Stimulated activated CD4-positive, alpha-beta T cell treated with anti-CD3 and anti-CD28 coated beads, Interleukin-15, amount 100 ng/mL, for 24 hours (primary cell): ENCODE measurements around the gene RHBDD1.

Experiments
- DNase-seq: peaks from one replicate; pipeline ENCODE4 v3.0.0-alpha.2; 2020

Gene RHBDD1

GRCh38 chr2:226888971-226889370 is 53.1 kb downstream of the RHBDD1 start:
- no peak for DNase-seq

- no peak for DNase-seq
Observed at GRCh38 chr2:226890286-226890685, 54.4 kb downstream of the RHBDD1 start.

GRCh38 chr2:226891780-226892590 is 56.1 kb downstream of the RHBDD1 start:
- no peak for DNase-seq

GRCh38 chr2:226892729-226893128 is 56.9 kb downstream of the RHBDD1 start:
- DNase-seq, result no peak

GRCh38 chr2:226893216-226893615 is 57.4 kb downstream of the RHBDD1 start:
- no peak for DNase-seq

- no peak for DNase-seq
Observed at GRCh38 chr2:226894752-226895151, 58.9 kb downstream of the RHBDD1 start.

- no peak for DNase-seq
Observed at GRCh38 chr2:226895579-226895978, 59.7 kb downstream of the RHBDD1 start.

- DNase-seq, result no peak
Observed at GRCh38 chr2:226898121-226898520, 62.3 kb downstream of the RHBDD1 start.

GRCh38 chr2:226898897-226899296 is 63.0 kb downstream of the RHBDD1 start:
- DNase-seq, result no peak

GRCh38 chr2:226902041-226902966 is 66.5 kb downstream of the RHBDD1 start:
- no peak for DNase-seq

- peak; percentile 41 for DNase-seq
Observed at GRCh38 chr2:226903179-226903578, 67.3 kb downstream of the RHBDD1 start.

- no peak for DNase-seq
Observed at GRCh38 chr2:226904592-226904991, 68.7 kb downstream of the RHBDD1 start.

GRCh38 chr2:226905718-226906117 is 69.9 kb downstream of the RHBDD1 start:
- DNase-seq, result no peak

- no peak for DNase-seq
Observed at GRCh38 chr2:226906163-226906693, 70.4 kb downstream of the RHBDD1 start.

GRCh38 chr2:226909126-226909525 is 73.3 kb downstream of the RHBDD1 start:
- DNase-seq, result no peak

- DNase-seq, result no peak
Observed at GRCh38 chr2:226909836-226910235, 74.0 kb downstream of the RHBDD1 start.

GRCh38 chr2:226910384-226910783 is 74.5 kb downstream of the RHBDD1 start:
- no peak for DNase-seq

- DNase-seq, result no peak
Observed at GRCh38 chr2:226911932-226912331, 76.1 kb downstream of the RHBDD1 start.

GRCh38 chr2:226913641-226914040 is 77.8 kb downstream of the RHBDD1 start:
- no peak for DNase-seq

- DNase-seq, result no peak
Observed at GRCh38 chr2:226915846-226916360, 80.0 kb downstream of the RHBDD1 start.

GRCh38 chr2:226916669-226917068 is 80.8 kb downstream of the RHBDD1 start:
- DNase-seq, result no peak

GRCh38 chr2:226932443-226932842 is 96.6 kb downstream of the RHBDD1 start:
- DNase-seq, result no peak

- no peak for DNase-seq
Observed at GRCh38 chr2:226934546-226935201, 98.8 kb downstream of the RHBDD1 start.
